Measurements from ENCODE around the gene AKR1C1.
"Not testable (repeated sequence)": the region's sequence is repeated elsewhere in the genome, so short reads cannot be mapped to it uniquely, and the experiment has no call there.

Gene AKR1C1

DNA sequence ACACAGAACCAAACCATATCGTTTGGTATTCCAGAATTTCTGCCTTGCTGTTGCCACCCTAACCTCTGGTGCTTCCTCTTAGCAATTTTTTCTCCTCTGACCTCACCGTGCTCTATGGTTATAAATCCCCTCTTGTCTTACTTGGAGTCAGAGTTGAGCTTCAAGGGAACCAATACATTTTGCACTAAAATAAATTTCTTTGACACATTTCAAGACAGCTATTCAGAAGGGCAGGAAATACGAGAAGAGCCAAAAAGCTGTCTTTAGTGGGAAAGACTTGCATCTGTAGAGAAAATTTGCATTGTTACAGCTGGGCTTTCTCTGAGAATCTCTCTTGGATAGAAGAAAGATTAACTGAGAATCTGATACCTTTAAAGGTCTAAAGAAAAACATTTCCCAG lies 54.9 kb downstream of the AKR1C1 start:
- no peak for DNase-seq (ENCODE audit: low spot score)

GRCh38 chr10:5018671-5019277 lies 55.6 kb downstream of the AKR1C1 start:
- DNase-seq (ENCODE audit: low spot score) = not testable (repeated sequence)

DNA sequence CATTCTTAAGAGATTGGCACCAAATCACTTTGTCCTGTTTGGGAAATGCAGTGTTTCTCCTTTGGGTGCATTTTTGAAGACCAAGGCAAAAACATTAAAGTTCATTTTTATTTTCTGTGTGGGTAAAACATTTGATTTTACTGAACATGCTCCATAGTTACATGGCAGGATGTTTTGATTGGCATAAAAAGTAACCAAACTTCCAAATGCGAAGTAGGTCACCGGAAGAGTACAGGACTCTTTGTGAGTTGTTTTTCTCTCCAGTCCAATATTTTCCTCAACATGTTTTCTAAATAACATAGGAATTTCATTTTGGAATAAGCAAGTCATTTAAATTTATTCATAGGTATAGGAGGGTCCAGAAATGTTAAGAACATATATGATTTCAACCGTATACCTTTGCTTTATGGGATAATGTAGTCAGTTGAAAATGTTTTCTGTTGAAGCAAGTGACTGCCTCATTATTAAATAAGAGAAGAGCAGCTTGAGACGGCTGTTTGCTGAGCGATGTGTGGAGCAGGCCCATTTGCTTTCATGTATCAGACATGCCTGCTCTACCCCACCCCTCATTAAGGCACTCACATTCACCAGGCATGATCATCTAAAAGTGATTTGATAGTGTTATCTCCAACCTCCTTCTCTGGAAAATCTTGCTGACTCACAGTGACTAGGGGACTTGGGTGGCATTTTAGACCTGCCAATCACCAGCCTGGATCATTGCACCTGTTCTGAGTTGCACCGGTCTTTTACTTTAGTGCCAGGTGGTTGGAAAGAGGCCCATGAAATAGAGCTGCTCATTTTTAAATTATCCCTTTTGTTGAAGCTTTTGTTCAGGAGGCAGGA lies 56.8 kb downstream of the AKR1C1 start:
- DNase-seq (ENCODE audit: low spot score) = not testable (repeated sequence)

GRCh38 chr10:5021624-5022290 lies 58.5 kb downstream of the AKR1C1 start:
- DNase-seq (ENCODE audit: low spot score) = not testable (repeated sequence)

- no peak for DNase-seq (ENCODE audit: low spot score)
These were observed 60.1 kb downstream of the AKR1C1 start for GRCh38 chr10:5023177-5023805.

DNA sequence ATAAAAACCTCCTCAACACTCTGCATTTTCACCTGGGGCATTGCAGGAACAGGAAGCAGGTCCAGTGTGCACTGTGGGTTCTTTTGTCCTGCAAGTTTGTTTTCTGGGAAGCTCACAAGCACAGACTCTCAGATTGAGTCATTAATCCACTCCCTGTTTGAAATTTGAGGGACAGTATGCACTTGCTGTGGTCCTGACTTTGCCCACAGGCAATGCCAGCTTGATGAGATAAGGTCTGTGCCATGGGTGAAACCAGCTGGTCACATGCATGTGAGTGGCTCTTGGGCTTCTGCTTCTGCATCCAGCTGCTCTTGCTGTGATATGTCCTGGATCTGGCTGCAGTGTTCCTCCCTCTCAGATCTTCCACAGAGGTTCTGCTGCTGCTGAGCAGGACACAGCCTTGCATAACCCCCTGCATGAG lies 62.3 kb downstream of the AKR1C1 start:
- not testable (repeated sequence) for DNase-seq (ENCODE audit: low spot score)

DNA sequence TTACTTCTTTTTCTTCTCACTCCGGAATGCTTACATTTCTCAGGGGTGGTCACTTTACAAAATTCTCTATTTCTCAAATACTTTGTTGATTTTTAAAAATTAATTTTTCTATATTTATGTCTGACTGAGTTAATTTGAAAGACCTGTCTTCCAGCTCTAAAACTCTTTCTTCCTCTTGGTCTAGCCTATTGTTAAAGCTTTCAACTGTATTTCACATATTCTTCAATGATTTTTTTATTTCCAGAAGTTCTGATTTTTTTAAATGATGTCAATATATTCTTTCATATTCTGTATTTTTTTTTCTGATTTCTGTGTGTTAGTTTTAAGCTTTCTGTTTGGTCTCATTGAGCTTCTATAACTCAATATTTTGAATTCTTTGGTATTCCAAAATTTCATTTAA lies 67.8 kb downstream of the AKR1C1 start:
- DNase-seq (ENCODE audit: low spot score) = no peak

DNA sequence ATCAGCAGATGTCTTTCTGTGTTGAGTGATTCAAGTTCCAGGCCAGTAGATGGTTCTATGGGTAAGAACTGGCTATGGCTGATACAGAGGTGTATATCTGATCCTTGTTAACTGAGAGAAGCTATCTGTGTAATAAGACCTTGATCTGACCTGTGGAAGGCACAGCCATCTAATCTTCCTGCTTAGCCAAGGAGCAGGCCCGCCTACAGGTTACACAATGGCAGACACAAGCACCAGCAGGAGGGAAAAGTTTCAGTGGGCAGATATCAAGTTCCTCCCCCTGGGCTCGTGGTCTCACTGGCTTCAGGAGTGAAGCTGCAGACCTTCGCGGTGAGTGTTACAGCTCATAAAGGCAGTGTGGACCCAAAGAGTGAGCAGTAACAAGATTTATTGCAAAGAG lies 68.4 kb downstream of the AKR1C1 start:
- DNase-seq (ENCODE audit: low spot score) = not testable (repeated sequence)

GRCh38 chr10:5032444-5032843 lies 69.2 kb downstream of the AKR1C1 start:
- DNase-seq (ENCODE audit: low spot score) = not testable (repeated sequence)

Data from iPS-NIHi11 (cell line).